ENCODE measurements around the gene DUSP9.
A peak's percentile ranks its signal among the peaks of the same experiment; 100 is the strongest.

Gene DUSP9

DNA sequence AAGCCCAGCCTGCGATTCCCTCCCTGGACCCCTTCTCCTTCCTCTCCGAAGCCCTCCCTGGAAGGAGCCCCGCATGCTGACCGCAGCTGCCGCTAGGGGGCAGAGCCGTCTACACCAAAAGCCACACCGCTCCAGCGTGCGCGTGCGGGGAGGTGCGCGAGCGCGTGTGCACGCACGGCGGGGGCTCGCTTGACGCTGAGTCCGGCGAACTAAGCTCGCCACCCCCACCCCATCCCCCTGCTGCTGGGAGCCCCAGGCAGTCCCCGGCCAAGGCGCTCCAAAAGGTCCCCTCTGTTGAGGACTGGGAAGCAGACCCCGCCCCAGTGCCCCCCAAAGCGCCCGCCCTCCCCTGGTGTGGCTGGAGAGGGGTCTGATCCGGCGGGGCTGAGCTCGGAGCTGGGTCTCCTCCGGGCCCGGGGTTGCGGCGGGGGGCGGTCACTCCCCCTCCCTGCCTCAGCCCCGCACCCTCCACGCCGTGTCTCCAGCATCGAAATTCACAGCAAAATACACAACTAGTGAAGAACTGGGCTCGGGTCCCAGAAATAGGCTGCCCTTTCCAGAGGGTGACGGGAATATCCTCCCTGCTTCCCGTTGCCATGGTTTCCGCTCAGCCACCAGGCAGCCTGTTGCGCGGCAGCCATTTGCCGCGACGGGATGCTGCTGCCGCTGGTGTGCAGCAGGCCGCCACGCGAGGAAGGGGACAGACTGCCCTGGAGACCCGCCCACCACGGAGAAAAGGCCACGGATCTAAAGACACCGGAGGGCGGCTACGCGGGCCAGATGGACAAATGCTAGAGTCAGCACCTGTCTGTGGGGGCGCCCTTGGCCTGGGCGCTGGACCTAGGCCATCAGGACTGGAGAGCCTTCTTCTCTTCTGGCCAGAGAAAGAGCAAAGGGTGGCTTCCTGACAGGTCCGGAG, 36.8 kb upstream of the DUSP9 start:
- peak overlapping the region; percentile 15 for H3K4me3 ChIP-seq (ENCODE audit: control insufficient read depth, low read depth, low read length)
- TF ChIP-seq, protein P1, sequence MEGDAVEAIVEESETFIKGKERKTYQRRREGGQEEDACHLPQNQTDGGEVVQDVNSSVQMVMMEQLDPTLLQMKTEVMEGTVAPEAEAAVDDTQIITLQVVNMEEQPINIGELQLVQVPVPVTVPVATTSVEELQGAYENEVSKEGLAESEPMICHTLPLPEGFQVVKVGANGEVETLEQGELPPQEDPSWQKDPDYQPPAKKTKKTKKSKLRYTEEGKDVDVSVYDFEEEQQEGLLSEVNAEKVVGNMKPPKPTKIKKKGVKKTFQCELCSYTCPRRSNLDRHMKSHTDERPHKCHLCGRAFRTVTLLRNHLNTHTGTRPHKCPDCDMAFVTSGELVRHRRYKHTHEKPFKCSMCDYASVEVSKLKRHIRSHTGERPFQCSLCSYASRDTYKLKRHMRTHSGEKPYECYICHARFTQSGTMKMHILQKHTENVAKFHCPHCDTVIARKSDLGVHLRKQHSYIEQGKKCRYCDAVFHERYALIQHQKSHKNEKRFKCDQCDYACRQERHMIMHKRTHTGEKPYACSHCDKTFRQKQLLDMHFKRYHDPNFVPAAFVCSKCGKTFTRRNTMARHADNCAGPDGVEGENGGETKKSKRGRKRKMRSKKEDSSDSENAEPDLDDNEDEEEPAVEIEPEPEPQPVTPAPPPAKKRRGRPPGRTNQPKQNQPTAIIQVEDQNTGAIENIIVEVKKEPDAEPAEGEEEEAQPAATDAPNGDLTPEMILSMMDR (conservative IDR thresholded peaks at IDR 0.05; ENCODE audit: control insufficient read depth, insufficient read depth, low read depth, low read length): peak; percentile 55
- DNase-seq (ENCODE audit: low read depth): peak; percentile 59

DNA sequence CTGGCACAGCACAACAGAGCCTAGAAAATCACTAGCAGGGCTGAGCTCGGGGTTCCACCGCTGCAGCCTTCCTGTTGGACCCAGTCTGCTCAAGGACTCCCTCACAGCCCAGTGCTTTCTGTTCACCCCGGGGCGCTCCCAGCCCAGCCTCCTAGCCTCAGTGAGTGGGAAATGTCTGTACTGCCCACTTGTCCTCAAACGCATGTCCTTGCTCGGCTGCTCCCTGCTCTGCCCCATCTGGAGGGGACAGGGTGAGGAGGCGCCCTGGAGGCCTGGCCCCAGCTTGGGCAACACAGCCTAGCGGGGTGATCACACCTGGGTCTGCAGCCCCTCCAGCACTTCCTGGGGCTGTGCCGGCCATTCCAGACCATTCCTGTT, 36.2 kb upstream of the DUSP9 start:
- TF ChIP-seq, protein P1 (conservative IDR thresholded peaks at IDR 0.05; ENCODE audit: control insufficient read depth, insufficient read depth, low read depth, low read length): no peak
- no peak for DNase-seq (ENCODE audit: low read depth)
- H3K4me3 ChIP-seq (ENCODE audit: control insufficient read depth, low read depth, low read length): no peak overlapping the region

DNA sequence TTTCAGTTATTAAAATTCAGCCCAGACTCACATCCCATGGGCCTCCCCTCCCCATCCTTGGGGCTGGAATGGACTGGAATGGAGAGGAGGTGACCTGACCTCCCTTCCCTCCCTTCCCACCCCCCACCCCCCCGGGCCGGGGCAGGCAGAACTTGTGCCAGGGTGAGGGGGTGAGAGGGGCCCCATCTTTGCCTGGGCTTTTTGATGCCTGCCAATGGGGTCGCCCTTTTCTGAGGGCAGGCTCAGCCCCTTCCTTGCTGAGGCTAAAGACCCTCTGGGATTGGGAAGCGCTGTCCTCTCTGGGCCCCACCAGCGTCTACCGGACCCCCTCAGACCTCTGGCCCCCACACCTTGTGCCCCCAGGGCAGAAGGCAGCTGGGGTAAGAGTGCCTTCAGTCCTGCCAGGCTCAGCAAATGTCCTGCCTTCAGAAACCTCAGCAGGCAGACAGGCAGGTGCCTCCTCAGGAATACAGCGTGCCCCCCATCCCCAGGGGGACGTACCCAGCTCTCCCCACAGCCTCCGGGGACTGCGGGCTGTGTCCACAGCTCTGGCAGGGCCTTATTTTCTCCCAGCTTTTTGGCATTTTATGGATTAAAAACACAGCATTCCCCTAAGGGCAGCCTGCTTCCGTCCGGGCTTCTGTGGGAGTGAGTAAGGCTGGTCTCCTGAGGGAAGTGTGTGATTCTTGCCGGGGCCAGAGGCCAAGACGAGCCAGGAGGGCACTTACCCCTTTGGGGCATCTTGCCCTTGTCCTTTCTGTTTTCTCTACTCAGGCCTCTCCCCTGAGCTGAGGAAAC, 35.5 kb upstream of the DUSP9 start:
- DNase-seq (ENCODE audit: low read depth): no peak
- H3K4me3 ChIP-seq (ENCODE audit: control insufficient read depth, low read depth, low read length): no peak overlapping the region
- TF ChIP-seq, protein P1 (conservative IDR thresholded peaks at IDR 0.05; ENCODE audit: control insufficient read depth, insufficient read depth, low read depth, low read length): no peak

DNA sequence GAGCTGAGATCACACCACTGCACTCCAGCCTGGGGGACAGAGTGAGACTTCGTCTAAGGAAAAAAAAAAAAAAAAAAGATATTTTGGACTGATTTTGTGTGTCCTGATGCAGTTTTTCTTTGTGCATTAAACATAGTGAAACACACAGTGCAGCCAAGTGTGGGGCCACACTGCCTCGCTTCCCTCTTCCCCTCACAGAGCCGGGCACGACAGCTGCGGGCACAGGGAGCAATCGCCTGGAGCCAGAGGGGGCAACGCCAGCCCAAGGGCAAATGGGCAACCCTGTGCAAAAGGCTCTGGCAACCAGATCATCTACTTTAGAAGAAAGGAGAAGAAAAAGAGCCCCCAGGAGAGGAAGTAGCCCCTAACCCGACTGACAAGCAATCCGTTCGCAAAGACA, 34.6 kb upstream of the DUSP9 start:
- no peak for DNase-seq (ENCODE audit: low read depth)
- TF ChIP-seq, protein P1 (conservative IDR thresholded peaks at IDR 0.05; ENCODE audit: control insufficient read depth, insufficient read depth, low read depth, low read length): no peak
- H3K4me3 ChIP-seq (ENCODE audit: control insufficient read depth, low read depth, low read length): no peak overlapping the region

DNA sequence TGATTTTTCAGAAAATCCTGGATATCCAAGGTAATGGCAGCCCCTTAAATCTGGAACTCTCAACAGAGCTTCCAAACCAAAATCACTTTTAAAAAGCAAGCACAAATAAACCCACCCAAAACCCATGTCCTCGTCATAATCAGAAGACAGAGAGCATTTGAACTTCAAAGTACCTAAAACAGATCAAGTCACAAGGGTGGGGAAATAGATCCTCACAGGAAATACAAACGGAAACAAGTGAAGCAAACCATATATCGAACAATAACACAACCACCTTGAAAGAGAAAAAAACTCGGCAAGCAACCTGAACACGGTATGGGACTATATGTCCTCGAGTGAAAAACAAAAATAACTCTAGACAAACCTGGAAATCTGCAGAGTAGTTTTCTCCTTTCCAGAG, 32.2 kb upstream of the DUSP9 start:
- DNase-seq (ENCODE audit: low read depth): no peak
- H3K4me3 ChIP-seq (ENCODE audit: control insufficient read depth, low read depth, low read length): no peak overlapping the region
- TF ChIP-seq, protein P1 (conservative IDR thresholded peaks at IDR 0.05; ENCODE audit: control insufficient read depth, insufficient read depth, low read depth, low read length): no peak

DNA sequence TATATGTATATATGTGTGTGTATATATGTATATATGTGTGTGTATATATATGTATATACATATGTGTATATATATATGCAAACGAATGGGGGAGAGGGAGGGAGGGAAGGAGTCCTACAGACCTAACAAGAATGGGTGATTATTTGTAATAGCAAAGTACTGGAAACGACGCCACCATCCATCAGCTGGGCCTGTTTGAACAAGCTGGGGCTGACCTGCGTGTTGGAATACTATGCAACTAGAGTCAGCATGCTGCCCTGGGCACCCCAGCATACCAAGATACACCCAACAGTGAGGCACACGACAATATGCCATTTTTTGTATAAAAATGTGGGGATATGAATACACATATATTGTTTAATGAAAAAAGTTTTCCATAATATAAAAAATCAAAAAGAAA, 26.4 kb upstream of the DUSP9 start:
- H3K4me3 ChIP-seq (ENCODE audit: control insufficient read depth, low read depth, low read length): no peak overlapping the region
- no peak for DNase-seq (ENCODE audit: low read depth)
- TF ChIP-seq, protein P1 (conservative IDR thresholded peaks at IDR 0.05; ENCODE audit: control insufficient read depth, insufficient read depth, low read depth, low read length): no peak
